ENCODE measurements around the gene TMEM53.

Gene TMEM53

DNA sequence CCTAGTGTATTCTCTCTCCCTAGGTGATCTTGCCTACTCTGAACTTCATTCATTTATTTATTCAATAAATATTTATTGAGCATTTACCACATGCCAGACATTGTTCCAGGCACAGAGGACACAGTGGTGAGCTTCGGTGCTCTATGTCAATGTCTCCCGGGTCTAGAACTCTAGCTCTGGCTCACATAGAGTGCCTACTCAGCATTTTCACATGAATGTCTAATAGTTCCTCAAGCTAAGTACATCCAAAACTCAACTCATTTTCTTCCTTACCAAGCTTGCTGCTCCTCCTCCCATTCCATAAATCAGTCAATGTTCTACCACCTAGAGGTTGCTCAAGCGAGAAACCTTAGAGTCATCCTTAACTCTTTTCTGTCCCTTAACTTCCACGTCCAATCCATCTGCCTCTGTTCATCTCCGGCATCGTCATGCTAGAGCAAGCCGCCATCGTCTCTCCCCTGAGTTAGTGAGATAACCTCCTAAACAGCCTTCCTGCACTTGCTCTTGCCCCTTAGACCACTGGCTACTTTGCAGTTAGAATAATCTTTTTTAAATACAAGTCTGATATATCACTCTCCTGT lies 67.5 kb downstream of the TMEM53 start:
- Histone ChIP-seq H3F3A (ENCODE audit: insufficient read depth) (no peaks in the 10 kb centered on the region), H3K27me3 (ENCODE audit: low read length) (no peaks in the 10 kb centered on the region), H3K9me2 (replicated peaks; ENCODE audit: insufficient read depth, low read length) (no peaks in the 10 kb centered on the region), H2AFZ (ENCODE audit: low read depth, low read length, severe bottlenecking) (no peak overlapping the region), H3K4me2 (ENCODE audit: low read depth, low read length, poor library complexity, severe bottlenecking) (no peak overlapping the region), H3K27ac (ENCODE audit: low read depth, low read length) (no peak overlapping the region), H3K79me2 (ENCODE audit: insufficient read depth, low read length) (no peaks in the 10 kb centered on the region), H3K4me3 (ENCODE audit: insufficient read depth, low read length, poor library complexity, severe bottlenecking) (no peak overlapping the region), H4K20me1 (ENCODE audit: low read depth, low read length) (no peaks in the 10 kb centered on the region), H3K9ac (ENCODE audit: low read length) (no peak overlapping the region), H3K9me3 (ENCODE audit: insufficient read depth, low read length) (no peaks in the 10 kb centered on the region), H3K36me3 (ENCODE audit: low read length) (no peaks in the 10 kb centered on the region)
- no peak for TF ChIP-seq EZH2phosphoT487 (conservative IDR thresholded peaks at IDR 0.05; ENCODE audit: low read length)
- TF ChIP-seq CTCF (IDR thresholded peaks at IDR 0.05; ENCODE audit: insufficient read depth, low read length, poor library complexity, severe bottlenecking) = no peak

DNA sequence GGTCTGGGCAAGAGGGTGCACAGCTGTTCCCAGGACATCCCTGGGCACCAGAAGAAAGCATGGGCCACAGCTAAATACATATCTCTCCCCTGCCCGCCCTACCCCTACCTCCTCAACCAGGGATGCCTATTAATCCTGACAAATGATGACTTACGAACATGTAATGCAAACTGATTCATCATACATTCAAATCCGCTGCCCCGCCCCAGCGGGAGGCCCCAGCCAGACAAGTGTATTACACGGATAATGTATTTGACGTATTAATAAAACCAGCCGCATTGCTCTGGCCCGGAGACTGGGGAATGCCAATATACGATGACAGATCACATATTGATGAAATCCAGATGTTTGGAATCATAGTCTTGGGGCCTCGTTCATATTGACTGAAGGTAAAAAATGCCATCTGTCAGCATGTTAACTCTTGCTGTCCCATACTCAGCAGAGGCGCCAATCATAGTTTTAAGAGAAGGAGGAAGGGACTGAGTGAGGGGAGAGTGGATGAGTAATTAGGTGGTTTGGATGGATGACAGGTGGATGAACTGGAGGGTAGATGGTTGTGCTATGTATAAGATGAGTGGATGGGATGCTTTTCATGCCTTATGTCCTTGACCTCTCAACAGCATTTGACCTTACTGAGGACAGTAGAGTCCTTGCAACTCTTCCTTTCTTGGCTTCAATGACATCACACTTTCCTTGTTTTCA lies 68.2 kb downstream of the TMEM53 start:
- no peaks in the 10 kb centered on the region for H3K9me2 ChIP-seq (replicated peaks; ENCODE audit: insufficient read depth, low read length)

GRCh38 chr1:44604157-44604955 lies 69.9 kb downstream of the TMEM53 start:
- TF ChIP-seq CTCF (IDR thresholded peaks at IDR 0.05; ENCODE audit: insufficient read depth, low read length, poor library complexity, severe bottlenecking) (no peak), EZH2phosphoT487 (conservative IDR thresholded peaks at IDR 0.05; ENCODE audit: low read length) (no peak)
- Histone ChIP-seq H3F3A (ENCODE audit: insufficient read depth) (no peaks in the 10 kb centered on the region), H3K9ac (ENCODE audit: low read length) (no peak overlapping the region), H3K27ac (ENCODE audit: low read depth, low read length) (no peak overlapping the region), H4K20me1 (ENCODE audit: low read depth, low read length) (no peaks in the 10 kb centered on the region), H2AFZ (ENCODE audit: low read depth, low read length, severe bottlenecking) (no peak overlapping the region), H3K4me2 (ENCODE audit: low read depth, low read length, poor library complexity, severe bottlenecking) (no peak overlapping the region), H3K27me3 (ENCODE audit: low read length) (no peaks in the 10 kb centered on the region), H3K79me2 (ENCODE audit: insufficient read depth, low read length) (no peaks in the 10 kb centered on the region), H3K36me3 (ENCODE audit: low read length) (no peaks in the 10 kb centered on the region), H3K9me2 (replicated peaks; ENCODE audit: insufficient read depth, low read length) (no peaks in the 10 kb centered on the region), H3K4me3 (ENCODE audit: insufficient read depth, low read length, poor library complexity, severe bottlenecking) (no peak overlapping the region), H3K9me3 (ENCODE audit: insufficient read depth, low read length) (no peaks in the 10 kb centered on the region)

More for the DNA sequence above, 68.2 kb downstream of the TMEM53 start:
- no peaks in the 10 kb centered on the region for H3F3A ChIP-seq (ENCODE audit: insufficient read depth)
- no peak overlapping the region for H3K9ac ChIP-seq (ENCODE audit: low read length)
- H3K4me2 ChIP-seq (ENCODE audit: low read depth, low read length, poor library complexity, severe bottlenecking) = no peak overlapping the region
- no peaks in the 10 kb centered on the region for H3K36me3 ChIP-seq (ENCODE audit: low read length)
- no peak overlapping the region for H2AFZ ChIP-seq (ENCODE audit: low read depth, low read length, severe bottlenecking)
- no peak overlapping the region for H3K27ac ChIP-seq (ENCODE audit: low read depth, low read length)
- no peaks in the 10 kb centered on the region for H4K20me1 ChIP-seq (ENCODE audit: low read depth, low read length)
- TF ChIP-seq CTCF (IDR thresholded peaks at IDR 0.05; ENCODE audit: insufficient read depth, low read length, poor library complexity, severe bottlenecking) (no peak), EZH2phosphoT487 (conservative IDR thresholded peaks at IDR 0.05; ENCODE audit: low read length) (no peak)
- H3K79me2 ChIP-seq (ENCODE audit: insufficient read depth, low read length) = no peaks in the 10 kb centered on the region
- no peaks in the 10 kb centered on the region for H3K27me3 ChIP-seq (ENCODE audit: low read length)
- no peaks in the 10 kb centered on the region for H3K9me3 ChIP-seq (ENCODE audit: insufficient read depth, low read length)
- H3K4me3 ChIP-seq (ENCODE audit: insufficient read depth, low read length, poor library complexity, severe bottlenecking) = no peak overlapping the region

Data from SU-DHL-6 (cell line).